Psoas muscle (tissue), 8 donors: Measurements from ENCODE around the gene TSPOAP1. TPM values are rescaled to one million over a fixed set of nuclear protein-coding genes. Genes with fewer than 3 reads are reported as not detected.

Source experiments
- ATAC-seq, 4 donors: fragments of 200-7000 bp; cut with Tn5 transposase; one replicate each; pipeline ENCODE4 v1.9.1; 2020; ENCODE audit warnings: moderate library complexity in 3 of 4, mild to moderate bottlenecking in 2 of 4
- DNase-seq, 2 donors: peaks; one replicate each; pipeline ENCODE4 v3.0.0-alpha.2; 2020
- H3K27ac ChIP-seq: fragments of 200-600 bp; one replicate; pipeline ENCODE4 v1.8.0; 2022
- H3K27me3 ChIP-seq, 3 donors: fragments of 200-600 bp in 1 of 3; one replicate each; pipeline versions ENCODE4 v1.6.1 to v1.8.0; 2013 to 2022; ENCODE audit warnings: low read length in 2 of 3, mild to moderate bottlenecking in 2 of 3, moderate library complexity in 1 of 3; ENCODE audit not compliant: insufficient read depth in 3 of 3
- H3K36me3 ChIP-seq, 2 donors: fragments of 200-600 bp in 1 of 2; one replicate each; pipeline versions ENCODE4 v1.6.1 to v1.8.0; 2013 to 2022; ENCODE audit warnings: low read depth in 1 of 2, mild to moderate bottlenecking in 1 of 2, moderate library complexity in 1 of 2; ENCODE audit not compliant: insufficient read depth in 1 of 2
- H3K4me1 ChIP-seq: fragments of 200-600 bp; one replicate; pipeline ENCODE4 v1.8.0; 2022
- H3K4me3 ChIP-seq: fragments of 200-600 bp; one replicate; pipeline ENCODE4 v1.8.0; 2022; ENCODE audit warnings: mild to moderate bottlenecking
- H3K9me3 ChIP-seq: fragments of 200-600 bp; one replicate; pipeline ENCODE4 v1.8.0; 2022
- WGBS, 3 donors: extraction: QIAGEN DNeasy Blood & Tissue Kit; methylation state at CpG; one replicate each; pipeline versions ENCODE4 v1.1.6 to v1.1.7; 2013; 5-methylcytosine and 5-hydroxymethylcytosine counted together
- intact Hi-C, 2 donors: fragments of 100-400 bp; cut with DNase I; formaldehyde crosslinking; loops; one replicate each; pipeline versions ENCODE4 v1.11.0 to v1.14.2; 2022
- polyA plus RNA-seq, 3 donors: library from polyadenylated mRNA; stranded (reverse); fragments of 200-250 nt; gene quantifications; one replicate each; pipeline ENCODE4 v1.2.3, GENCODE V29; 2013
- total RNA-seq, 4 donors: library from RNA; stranded (reverse); fragmentation: NEBNext Ultra II Directional in 2 of 4; extraction: Animal tissue kit (Norgen Biotek cat#: 25700) in 2 of 4; gene quantifications; one replicate each; pipeline versions ENCODE4 v1.2.1 to v1.2.4, GENCODE V29; 2021 to 2023
- TF ChIP-seq, protein P1 (sequence below): fragments of 200-600 bp; IDR thresholded peaks from one replicate; pipeline ENCODE4 v1.8.0; 2022; ENCODE audit warnings: antibody characterized with exemption
- donor health status: healthy with polysubstance abuse.
- donor health status: DM: no; HTN: no; CAD: no; lungs with moderate emphysema.
- donor health status: Bipolar disorder and iron deficiency.
- donor health status: healthy.
- donor health status: DM: yes; HTN: yes; CAD: no.
- donor health status: DM: no; HTN: no; CAD: no.
- donor health status: DM: no; HTN: no; CAD: no.
- donor health status: DM: yes; HTN: yes; CAD: no.

Gene TSPOAP1
- total and polyA plus RNA-seq, 7 donors = 0.40 to 6.6 (median 2.3) TPM

DNA sequence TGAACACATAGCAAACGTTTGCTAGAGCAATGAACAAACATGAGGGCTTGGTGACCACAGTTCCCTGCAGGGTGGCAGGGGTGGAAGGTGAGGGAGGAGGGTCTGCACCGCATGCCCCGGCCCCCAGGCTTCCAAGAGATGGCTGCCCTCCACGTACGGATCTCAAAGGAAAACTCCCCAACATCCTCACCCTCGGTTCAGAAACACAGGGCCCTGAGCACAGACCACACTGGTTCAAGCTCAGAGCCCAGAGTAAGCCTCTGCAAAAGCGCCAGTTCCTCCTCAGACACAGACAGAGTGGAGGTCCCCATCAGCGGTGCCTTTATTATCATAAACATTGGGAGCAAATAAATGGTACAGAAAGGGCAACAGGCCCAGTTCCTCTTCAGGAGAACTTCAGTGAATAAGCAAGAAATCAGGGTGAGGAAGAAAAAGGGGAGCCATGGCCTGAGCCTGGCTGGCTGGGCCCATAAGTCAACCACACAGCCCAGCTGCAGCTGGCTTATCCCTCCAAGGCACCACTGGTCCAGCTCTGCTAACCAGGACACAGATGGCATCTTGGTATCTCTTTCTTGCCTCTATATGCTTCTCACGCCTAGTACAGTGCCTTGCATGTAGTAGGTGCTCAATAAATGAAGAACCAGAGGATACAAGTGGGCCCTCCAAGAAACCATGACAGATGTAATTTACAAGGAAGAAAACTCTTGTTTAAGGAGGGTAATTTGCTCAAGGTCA is 58.9 kb downstream of the TSPOAP1 start:
- Histone ChIP-seq H3K4me1 (no peaks in the 10 kb centered on the region), H3K27me3 (peaks cover 0 to 13% (median 4%) of the 10 kb centered on the region in 3 donors), H3K27ac (no peak overlapping the region), H3K4me3 (no peak overlapping the region), H3K9me3 (no peaks in the 10 kb centered on the region), H3K36me3 (no peaks in the 10 kb centered on the region)
- TF ChIP-seq, protein P1, sequence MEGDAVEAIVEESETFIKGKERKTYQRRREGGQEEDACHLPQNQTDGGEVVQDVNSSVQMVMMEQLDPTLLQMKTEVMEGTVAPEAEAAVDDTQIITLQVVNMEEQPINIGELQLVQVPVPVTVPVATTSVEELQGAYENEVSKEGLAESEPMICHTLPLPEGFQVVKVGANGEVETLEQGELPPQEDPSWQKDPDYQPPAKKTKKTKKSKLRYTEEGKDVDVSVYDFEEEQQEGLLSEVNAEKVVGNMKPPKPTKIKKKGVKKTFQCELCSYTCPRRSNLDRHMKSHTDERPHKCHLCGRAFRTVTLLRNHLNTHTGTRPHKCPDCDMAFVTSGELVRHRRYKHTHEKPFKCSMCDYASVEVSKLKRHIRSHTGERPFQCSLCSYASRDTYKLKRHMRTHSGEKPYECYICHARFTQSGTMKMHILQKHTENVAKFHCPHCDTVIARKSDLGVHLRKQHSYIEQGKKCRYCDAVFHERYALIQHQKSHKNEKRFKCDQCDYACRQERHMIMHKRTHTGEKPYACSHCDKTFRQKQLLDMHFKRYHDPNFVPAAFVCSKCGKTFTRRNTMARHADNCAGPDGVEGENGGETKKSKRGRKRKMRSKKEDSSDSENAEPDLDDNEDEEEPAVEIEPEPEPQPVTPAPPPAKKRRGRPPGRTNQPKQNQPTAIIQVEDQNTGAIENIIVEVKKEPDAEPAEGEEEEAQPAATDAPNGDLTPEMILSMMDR = no peak
- 77 to 81% (median 78%) methylated on average over 9 of the region's 9 CpGs for WGBS, 3 donors
- ATAC-seq (no peak), DNase-seq (no peak)
- intact Hi-C loops = no loop called here

DNA sequence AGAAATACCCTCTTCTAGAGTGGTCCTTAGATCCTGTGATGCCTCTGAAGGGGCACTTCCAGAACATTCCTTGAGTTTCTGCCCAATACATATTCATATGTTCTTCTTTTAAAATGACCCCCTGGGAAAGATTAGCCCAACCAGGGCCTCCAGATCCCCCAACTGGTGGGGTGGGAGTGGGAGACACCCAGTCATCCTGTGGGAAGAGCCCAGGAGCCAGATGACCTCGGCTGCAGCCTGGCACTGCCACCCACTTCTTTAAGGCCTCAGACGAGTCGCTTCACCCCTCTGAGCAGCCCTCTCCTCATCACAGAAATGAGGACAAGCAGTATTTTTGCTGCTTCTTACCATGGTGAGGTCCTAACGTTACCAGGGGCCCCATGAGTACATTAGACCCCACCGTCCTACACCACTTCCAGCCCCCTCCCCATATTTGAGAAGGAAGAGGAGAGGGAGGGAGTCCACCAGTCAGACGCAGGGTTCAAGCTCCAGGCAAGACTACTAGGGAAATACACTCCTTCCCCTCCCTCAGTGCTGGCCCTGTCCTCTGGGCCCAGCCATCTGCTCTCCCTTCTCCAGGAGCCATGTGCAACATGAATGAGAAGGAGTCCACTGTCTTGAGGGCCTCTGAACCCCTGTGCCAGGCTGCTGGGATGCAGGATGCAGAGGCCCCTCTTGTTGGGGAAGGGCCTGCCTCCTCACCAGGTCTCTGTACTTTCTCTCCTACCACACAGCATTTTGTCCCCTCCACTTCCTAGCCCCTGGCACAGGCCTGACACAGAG is 59.6 kb downstream of the TSPOAP1 start:
- no peaks in the 10 kb centered on the region for H3K9me3 ChIP-seq
- ATAC-seq = no peak
- peaks cover 0 to 19% (median 5%) of the 10 kb centered on the region in 3 donors for H3K27me3 ChIP-seq
- no peaks in the 10 kb centered on the region for H3K36me3 ChIP-seq
- H3K27ac ChIP-seq = no peak overlapping the region
- H3K4me3 ChIP-seq = no peak overlapping the region
- no peak for DNase-seq
- TF ChIP-seq, protein P1 = no peak
- no peaks in the 10 kb centered on the region for H3K4me1 ChIP-seq
- intact Hi-C loops = no loop called here
- WGBS, 3 donors = 77% methylated on average over 6 of the region's 6 CpGs

DNA sequence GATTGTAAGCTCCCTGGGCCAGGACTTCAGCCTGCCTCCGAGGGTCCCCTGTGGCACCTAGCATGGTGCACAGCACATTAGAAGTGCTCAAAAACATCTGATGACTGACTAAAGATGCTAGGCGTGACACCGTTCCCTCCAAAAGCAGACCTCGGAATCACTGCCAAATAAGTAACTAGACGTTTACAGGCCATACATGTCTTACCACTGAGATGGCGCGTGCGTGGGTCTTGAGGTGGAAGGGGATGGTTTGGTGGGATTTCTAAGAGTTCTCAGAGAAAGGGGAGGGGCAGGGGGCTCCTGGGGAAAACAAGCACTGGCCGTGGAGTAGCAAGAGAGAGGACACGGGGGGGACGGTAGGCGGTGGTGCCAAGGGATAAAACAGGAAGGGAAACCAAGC is 60.3 kb downstream of the TSPOAP1 start:
- TF ChIP-seq, protein P1 = no peak
- WGBS, 3 donors = 84 to 91% (median 87%) methylated on average over 12 of the region's 12 CpGs
- DNase-seq (no peak), ATAC-seq (no peak)
- no peaks in the 10 kb centered on the region for H3K9me3 ChIP-seq
- intact Hi-C loops = no loop called here
- no peaks in the 10 kb centered on the region for H3K4me1 ChIP-seq
- H3K27me3 ChIP-seq = peaks cover 0 to 23% (median 5%) of the 10 kb centered on the region in 3 donors
- H3K36me3 ChIP-seq = no peaks in the 10 kb centered on the region
- no peak overlapping the region for H3K4me3 ChIP-seq
- H3K27ac ChIP-seq = no peak overlapping the region

DNA sequence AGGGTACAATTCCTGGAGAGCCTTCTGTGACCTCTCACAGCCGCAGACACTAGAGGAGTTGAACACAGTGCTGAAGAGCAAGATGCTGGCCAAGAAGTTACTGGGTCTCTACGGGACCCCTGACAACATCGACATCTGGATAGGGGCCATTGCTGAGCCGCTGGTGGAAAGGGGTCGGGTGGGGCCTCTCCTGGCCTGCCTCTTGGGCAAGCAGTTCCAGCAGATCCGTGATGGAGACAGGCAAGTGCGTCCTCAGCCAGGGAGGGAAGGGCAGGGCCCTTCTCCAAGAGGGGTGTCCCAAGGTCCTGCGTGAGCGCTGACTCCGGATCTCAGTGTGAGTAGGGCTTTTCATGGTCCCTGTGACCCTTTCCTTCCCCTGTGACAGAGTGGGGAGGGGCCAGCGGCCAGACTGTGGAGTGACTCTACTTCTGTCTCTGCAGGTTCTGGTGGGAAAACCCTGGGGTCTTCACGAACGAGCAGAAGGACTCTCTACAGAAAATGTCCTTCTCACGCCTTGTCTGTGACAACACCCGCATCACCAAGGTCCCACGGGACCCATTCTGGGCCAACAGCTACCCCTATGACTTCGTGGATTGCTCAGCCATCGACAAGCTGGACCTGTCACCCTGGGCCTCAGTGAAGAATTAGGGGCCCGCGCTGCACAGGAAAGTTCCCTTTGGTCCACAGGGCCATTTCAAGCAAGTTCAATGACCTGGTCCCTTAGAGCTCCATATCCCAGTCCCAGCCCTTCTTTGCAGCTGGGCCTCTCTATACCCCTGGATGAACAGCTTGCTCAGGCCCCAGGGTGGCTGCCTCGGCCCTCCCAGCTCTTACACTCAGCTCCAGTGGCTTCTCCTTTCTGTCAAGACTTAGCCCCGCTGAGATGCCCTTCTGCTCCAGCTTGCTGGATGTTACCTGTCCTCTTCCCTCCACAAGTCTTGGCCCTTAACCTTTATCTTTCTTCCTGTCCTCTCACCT is 61.0 kb downstream of the TSPOAP1 start:
- peaks cover 0 to 23% (median 5%) of the 10 kb centered on the region in 3 donors for H3K27me3 ChIP-seq
- no peak overlapping the region for H3K27ac ChIP-seq
- intact Hi-C loops = no loop called here
- H3K36me3 ChIP-seq = no peaks in the 10 kb centered on the region
- no peak overlapping the region for H3K4me3 ChIP-seq
- 69 to 77% (median 71%) methylated on average over 22 of the region's 22 CpGs for WGBS, 3 donors
- no peaks in the 10 kb centered on the region for H3K9me3 ChIP-seq
- no peaks in the 10 kb centered on the region for H3K4me1 ChIP-seq
- DNase-seq = no peak
- TF ChIP-seq, protein P1 = no peak
- no peak for ATAC-seq
